Gastrocnemius medialis (tissue), 4 donors: Measurements from ENCODE around the gene FAM131C.

Experiments
- POLR2A ChIP-seq, 2 donors: fragments of 450-650 bp; IDR thresholded peaks; one replicate each; pipeline ENCODE4 v1.6.1; 2017; ENCODE audit warnings: antibody characterized with exemption in 2 of 2, mild to moderate bottlenecking in 2 of 2, moderate library complexity in 2 of 2
- TF ChIP-seq, protein P1 (sequence below), 5 experiments: fragments of 450-650 bp in 3 of 5; fragments of 200-600 bp in 2 of 5; sonication (generic) in 2 of 5; IDR thresholded peaks in 4 of 5; conservative IDR thresholded peaks in 1 of 5; 1 replicate in 4 of 5; 2 replicates in 1 of 5; pipeline ENCODE4 v1.5.1; 2016 to 2019; ENCODE audit warnings: antibody characterized with exemption in 5 of 5, mild to moderate bottlenecking in 3 of 5, moderate library complexity in 3 of 5

DNA sequence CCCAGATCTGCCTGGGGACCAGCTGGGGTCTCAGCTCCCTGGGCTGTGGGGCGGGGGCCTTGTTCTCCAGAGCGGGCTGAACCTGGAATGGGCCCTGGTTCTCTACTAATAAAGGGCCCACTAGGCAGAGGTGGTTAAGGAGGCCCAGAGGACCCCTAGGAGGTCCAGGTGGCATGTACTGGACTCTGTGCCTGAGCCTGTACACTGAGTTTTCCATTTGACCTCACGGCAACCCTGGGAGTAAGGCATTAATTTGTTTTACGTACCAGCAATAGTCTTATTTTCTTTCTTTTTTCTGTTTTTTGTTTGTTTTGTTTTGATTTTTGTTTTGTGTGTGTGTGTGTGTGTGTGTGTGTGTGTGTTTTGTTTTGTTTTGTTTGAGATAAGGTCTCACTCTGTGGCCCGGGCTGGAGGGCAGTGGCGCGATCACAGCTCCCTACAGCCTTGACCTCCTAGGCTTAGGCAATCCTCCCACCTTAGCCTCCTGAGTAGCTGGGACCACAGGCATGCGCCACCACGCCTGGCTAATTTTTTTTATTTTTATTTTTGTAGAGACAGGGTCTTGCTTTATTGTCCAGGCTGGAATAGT, 19.6 kb upstream of the FAM131C start:
- TF ChIP-seq POLR2A (IDR thresholded peaks at IDR 0.05) = no peak
- TF ChIP-seq, protein P1, sequence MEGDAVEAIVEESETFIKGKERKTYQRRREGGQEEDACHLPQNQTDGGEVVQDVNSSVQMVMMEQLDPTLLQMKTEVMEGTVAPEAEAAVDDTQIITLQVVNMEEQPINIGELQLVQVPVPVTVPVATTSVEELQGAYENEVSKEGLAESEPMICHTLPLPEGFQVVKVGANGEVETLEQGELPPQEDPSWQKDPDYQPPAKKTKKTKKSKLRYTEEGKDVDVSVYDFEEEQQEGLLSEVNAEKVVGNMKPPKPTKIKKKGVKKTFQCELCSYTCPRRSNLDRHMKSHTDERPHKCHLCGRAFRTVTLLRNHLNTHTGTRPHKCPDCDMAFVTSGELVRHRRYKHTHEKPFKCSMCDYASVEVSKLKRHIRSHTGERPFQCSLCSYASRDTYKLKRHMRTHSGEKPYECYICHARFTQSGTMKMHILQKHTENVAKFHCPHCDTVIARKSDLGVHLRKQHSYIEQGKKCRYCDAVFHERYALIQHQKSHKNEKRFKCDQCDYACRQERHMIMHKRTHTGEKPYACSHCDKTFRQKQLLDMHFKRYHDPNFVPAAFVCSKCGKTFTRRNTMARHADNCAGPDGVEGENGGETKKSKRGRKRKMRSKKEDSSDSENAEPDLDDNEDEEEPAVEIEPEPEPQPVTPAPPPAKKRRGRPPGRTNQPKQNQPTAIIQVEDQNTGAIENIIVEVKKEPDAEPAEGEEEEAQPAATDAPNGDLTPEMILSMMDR (IDR thresholded peaks at IDR 0.05 in 4 of 5, conservative IDR thresholded peaks at IDR 0.05 in 1 of 5) = no peak
